Choroid plexus epithelial cell (primary cell): ENCODE measurements around the gene BSPRY.

Experiments used
- DNase-seq: peaks from one replicate; pipeline ENCODE4 v3.0.0-alpha.2; 2010; ENCODE audit warnings: low read depth
- H3K4me3 ChIP-seq: 2 replicates; pipeline ENCODE4 v1.5.1; 2011; ENCODE audit warnings: low read depth, mild to moderate bottlenecking, control low read depth, low read length, moderate library complexity
- TF ChIP-seq, protein P1 (sequence below): conservative IDR thresholded peaks from 2 replicates; pipeline ENCODE4 v1.5.1; 2011; ENCODE audit warnings: low read depth, mild to moderate bottlenecking, control low read depth, inconsistent platforms, low read length, moderate library complexity

The BSPRY gene

GRCh38 chr9:113386571-113387393 lies 37.4 kb downstream of the BSPRY start:
- TF ChIP-seq, protein P1, sequence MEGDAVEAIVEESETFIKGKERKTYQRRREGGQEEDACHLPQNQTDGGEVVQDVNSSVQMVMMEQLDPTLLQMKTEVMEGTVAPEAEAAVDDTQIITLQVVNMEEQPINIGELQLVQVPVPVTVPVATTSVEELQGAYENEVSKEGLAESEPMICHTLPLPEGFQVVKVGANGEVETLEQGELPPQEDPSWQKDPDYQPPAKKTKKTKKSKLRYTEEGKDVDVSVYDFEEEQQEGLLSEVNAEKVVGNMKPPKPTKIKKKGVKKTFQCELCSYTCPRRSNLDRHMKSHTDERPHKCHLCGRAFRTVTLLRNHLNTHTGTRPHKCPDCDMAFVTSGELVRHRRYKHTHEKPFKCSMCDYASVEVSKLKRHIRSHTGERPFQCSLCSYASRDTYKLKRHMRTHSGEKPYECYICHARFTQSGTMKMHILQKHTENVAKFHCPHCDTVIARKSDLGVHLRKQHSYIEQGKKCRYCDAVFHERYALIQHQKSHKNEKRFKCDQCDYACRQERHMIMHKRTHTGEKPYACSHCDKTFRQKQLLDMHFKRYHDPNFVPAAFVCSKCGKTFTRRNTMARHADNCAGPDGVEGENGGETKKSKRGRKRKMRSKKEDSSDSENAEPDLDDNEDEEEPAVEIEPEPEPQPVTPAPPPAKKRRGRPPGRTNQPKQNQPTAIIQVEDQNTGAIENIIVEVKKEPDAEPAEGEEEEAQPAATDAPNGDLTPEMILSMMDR: no peak
- no peak overlapping the region for H3K4me3 ChIP-seq
- no peak for DNase-seq

DNA sequence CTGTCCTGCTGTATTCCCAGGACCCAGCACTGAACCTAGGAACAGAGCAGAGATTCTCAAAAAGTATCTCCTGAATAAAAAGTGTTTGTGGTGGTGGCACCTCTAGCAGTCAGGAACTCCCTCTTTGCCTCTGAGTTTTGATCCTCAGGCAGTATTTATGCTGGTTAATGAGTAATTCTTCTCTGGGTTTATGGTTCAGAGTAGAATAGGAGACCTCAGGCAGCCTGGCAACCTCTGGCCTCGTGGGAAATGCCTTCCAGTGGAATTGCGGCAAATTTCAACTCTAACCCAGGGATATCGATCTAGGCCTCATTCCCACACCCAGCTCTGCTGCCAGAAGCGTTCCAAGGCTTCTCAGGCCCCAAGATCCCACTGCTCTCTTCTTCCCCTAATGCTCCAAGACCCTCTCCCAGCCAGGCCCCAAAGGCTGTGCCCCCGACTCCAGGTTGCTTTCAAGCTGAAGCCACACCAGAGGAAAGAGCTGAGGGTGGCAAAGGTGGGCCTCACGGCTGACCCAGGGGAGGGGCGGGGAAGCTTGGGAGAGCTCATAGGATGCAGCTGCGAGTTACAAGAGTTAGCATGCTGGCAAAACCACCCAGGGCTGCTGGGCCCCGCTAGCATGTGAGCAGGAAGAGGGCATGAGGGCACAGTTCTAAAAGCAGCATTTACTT lies 38.4 kb downstream of the BSPRY start:
- TF ChIP-seq, protein P1: no peak
- DNase-seq: no peak
- no peak overlapping the region for H3K4me3 ChIP-seq

DNA sequence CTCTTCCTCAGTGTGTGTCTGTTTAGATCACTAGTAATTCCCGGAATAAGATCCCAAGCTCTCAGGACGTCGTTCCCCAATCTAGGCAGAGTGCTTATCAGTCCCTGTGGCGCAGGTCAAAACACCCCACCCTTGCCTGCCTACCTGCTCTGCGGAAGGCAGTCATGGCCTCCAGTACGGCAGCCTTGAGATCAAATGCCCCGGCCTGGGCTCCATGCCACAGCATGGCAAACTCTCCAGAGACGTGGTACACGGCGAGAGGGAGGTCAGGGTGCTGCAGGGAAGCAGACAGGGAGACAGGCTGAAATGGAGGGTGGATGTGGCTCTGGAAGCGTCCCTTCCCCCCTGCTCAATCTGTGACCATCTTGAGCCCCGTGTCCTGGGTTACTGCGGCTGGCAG lies 39.5 kb downstream of the BSPRY start:
- DNase-seq: no peak
- TF ChIP-seq, protein P1: no peak
- no peak overlapping the region for H3K4me3 ChIP-seq

- H3K4me3 ChIP-seq: no peak overlapping the region
- no peak for DNase-seq
- TF ChIP-seq, protein P1: no peak
Measured at GRCh38 chr9:113389451-113389850, 40.1 kb downstream of the BSPRY start.

GRCh38 chr9:113390192-113390960 lies 41.0 kb downstream of the BSPRY start:
- no peak for DNase-seq
- TF ChIP-seq, protein P1: no peak
- no peak overlapping the region for H3K4me3 ChIP-seq

GRCh38 chr9:113391917-113392316 lies 42.6 kb downstream of the BSPRY start:
- TF ChIP-seq, protein P1: no peak
- DNase-seq: no peak
- H3K4me3 ChIP-seq: no peak overlapping the region
